NOMO-1 treated with dmso at 0.1 percent for 144 hours (cell line): ENCODE results near the gene COL4A1.

ENCODE experiments used
- DNase-seq: peaks from one replicate; lab custom pipeline; 2025; ENCODE audit not compliant: unreplicated experiment; lab: John Stamatoyannopoulos, UW

The COL4A1 gene

DNA sequence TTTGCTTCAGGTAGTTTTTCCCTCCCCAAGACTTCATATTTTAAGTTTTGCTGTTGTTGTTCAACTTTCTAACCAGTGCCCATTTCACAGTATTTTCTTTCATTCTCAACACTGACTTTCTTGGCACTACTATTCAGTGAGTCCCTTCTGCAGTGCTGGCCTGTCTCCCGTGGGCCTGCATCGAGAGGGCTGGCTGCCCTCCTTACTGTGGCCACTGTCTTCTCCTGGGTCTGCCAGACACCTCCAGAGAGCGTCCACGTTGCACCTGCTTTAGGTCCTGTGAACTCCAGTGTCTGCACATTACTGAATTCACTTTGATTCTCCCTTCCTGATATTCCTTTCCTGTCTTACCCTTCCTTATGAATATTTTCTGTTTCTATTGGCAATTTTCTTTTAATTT lies 27.3 kb downstream of the COL4A1 start:
- no peak for DNase-seq

DNA sequence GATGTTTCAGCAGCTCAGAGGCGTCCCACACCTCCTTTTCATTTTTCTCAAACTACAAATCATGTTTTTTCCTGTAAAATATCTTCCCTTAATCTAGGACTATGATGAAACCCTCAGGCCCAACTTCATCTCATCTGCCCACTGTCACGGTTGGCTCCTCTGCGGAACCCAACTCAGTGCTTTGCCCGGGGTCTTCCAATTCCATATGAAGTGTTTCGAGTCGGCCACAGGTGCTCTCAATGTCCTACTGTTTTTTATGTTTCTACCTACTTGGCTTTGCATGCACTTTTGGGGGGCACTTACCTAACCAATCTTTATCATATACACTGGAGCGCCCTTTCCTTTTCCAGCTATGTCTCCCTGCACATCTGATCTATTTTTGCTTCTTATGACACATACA lies 28.1 kb downstream of the COL4A1 start:
- no peak for DNase-seq

GRCh38 chr13:110277357-110277975 lies 29.5 kb downstream of the COL4A1 start:
- no peak for DNase-seq

GRCh38 chr13:110276553-110276950 lies 30.4 kb downstream of the COL4A1 start:
- no peak for DNase-seq

GRCh38 chr13:110275931-110276552 lies 30.9 kb downstream of the COL4A1 start:
- DNase-seq, result no peak

DNA sequence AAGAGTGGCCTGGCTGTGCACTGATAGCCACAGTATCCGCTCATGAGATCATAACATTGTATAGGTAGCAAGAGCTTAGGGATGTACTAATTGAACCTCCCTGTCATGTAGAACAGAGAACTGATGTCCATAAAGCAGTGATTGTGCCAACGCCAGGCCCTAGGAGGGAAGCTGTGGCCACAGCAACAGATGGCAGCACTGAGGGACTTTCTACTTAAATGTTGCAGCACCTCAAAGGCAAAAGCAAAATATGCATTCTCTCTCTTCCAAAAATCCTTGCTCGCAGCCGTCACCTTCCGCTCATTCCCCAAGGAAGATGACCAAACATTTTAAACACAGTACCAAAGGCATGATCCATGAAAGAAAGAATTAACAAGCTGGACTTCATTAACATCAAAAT lies 32.3 kb downstream of the COL4A1 start:
- DNase-seq, result no peak

GRCh38 chr13:110273254-110273653 lies 33.7 kb downstream of the COL4A1 start:
- no peak for DNase-seq

- DNase-seq, result no peak
These were observed 34.3 kb downstream of the COL4A1 start for GRCh38 chr13:110272651-110273050.

GRCh38 chr13:110272227-110272626 lies 34.7 kb downstream of the COL4A1 start:
- no peak for DNase-seq

DNA sequence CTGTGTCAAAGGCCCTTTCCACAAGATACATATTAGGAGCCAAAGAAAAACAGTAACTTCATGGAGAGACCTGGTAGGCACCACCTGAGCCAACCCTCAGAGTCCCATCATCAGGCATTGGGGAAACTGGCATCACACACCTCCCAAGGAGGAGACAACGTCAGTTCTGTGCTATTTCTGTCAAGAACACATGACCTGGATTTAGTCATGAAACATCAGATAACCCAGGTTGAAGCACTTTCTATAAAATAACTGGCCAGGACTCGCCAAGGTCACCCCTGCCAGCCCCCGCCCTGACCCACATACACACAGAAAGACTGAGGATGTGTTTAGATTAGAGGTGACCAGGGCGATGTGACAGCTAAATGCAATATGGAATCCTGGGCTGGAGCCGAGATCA lies 35.6 kb downstream of the COL4A1 start:
- DNase-seq, result no peak

- no peak for DNase-seq
These were observed 36.5 kb downstream of the COL4A1 start for GRCh38 chr13:110270507-110270906.

DNA sequence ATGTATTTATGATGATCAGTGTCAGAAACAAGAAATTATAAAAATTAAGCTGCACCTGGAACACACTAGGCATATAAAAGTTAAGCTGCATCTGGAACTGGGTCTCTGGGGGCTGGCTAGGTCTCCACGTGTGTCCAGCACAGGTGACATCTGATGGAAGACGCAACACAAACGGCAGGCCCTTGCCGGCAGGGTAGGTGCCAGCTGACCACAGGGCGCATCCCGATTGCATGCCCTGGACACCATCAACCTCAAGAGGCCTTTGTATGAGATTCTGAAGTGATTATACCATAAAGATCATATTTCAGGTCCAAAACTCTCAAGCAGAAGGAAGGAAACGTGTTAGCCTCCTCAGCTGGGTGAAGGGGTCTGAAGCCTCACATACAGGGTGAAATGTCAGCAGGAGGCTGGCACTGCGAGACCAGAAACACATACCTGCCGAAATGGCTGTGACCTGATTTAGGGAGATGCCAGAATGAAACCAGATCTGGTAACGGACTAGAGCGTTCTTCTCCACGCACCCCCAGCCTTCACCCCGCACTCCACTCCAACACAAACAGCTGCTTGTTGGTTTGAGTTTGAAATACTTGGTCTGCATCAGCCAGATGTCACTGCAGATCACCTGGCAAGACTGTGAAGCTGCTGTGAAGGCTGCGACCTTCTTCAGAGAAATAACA lies 37.3 kb downstream of the COL4A1 start:
- no peak for DNase-seq

GRCh38 chr13:110268576-110269185 lies 38.3 kb downstream of the COL4A1 start:
- DNase-seq, result no peak

DNA sequence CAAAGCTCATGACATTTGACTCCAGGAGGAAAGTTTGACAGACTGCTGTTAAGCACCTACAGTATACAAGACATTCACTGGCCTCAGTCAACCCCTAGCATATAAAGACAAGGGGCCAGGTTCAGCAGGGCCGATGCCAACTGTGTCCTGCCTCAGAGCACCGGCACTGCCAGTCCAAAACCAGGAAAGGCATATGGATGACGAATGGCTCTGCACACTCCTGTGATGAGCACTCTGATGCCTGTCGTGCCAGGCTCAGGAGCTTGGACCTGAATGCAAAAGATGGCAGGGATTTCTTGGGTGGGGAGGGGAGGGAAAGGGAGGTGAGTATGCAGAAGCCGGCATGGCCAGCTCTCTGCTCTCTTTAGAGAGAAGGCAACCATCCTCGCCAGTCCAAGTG lies 38.9 kb downstream of the COL4A1 start:
- DNase-seq, result no peak

GRCh38 chr13:110266983-110267382 lies 40.0 kb downstream of the COL4A1 start:
- DNase-seq, result no peak

- no peak for DNase-seq
These were observed 40.5 kb downstream of the COL4A1 start for GRCh38 chr13:110266431-110266809.

GRCh38 chr13:110265682-110266430 lies 41.1 kb downstream of the COL4A1 start:
- DNase-seq, result no peak

GRCh38 chr13:110265341-110265681 lies 41.6 kb downstream of the COL4A1 start:
- no peak for DNase-seq

DNA sequence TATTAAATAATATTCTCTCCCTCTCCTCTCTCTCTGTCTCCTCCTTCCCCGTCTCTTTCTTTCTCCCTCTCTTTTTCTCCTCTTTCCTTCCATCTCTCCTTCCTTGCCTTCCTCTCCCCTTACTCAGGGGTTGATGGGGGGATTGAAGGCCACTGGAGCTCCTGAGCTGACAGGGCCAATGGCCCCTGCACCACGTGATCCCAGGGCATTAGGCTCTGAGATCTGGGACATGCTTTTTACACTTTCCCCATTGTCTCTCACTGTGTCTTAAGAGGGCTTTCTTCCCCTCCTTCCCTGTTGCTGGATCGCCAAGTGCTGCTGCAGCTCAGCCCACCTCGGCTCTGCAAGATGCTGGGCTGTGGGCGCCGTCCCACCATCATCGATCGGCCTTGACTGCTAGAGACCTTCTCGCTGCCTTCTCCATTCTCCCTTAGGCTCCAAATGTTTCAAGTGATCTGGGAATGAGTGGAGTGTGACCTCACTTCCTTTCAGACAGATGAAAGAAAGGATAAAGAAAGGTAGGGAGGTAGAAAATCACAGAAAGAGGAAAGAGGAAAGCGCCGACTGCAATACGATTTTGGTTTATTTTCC lies 42.2 kb downstream of the COL4A1 start:
- DNase-seq, result no peak

GRCh38 chr13:110263888-110264287 lies 43.1 kb downstream of the COL4A1 start:
- no peak for DNase-seq

DNA sequence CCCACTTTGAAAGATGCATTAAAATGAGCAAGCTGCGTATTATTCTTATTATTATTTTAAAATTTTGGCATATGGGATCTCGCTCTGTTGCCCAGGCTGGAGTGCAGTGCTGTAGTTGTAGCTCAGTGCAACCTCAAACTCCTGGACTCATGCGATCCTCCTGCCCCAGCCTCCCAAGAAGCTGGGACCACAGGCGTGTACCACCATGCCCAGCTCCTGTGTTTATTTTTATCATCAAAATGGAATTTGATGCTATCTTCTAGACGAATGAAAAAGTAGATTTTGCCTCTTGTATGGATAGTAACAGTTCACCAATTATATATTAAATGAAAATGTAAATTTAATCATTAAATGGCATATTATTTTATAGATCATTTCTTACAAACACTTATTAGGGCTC lies 43.6 kb downstream of the COL4A1 start:
- DNase-seq, result no peak
